ENCODE results near the gene MAPK13. TPM values are rescaled to one million over a fixed set of nuclear protein-coding genes. Genes with fewer than 3 reads are reported as not detected.

Gene MAPK13
- polyA plus RNA-seq, 6 donors from 2014 or later: 23.5 to 76.5 (median 53.0) TPM

- Mint-ChIP-seq H3K27me3 (no peaks in the 10 kb centered on the region), H3K4me1 (peaks cover 42 to 60% (median 56%) of the 10 kb centered on the region in 3 donors), H3K9me3 (no peaks in the 10 kb centered on the region), H3K27ac (peak overlapping the region in 5 of 6 donors; percentile 47 to 74 (median 67)), H3K4me3 (peak overlapping the region in 3 of 8 donors; percentile 13 to 33 (median 15)), H3K36me3 (peaks cover 9 to 40% of the 10 kb centered on the region in 2 donors)
- DNase-seq (no peak), ATAC-seq (ENCODE audit: low read depth in 2 of 2) (no peak)
Observed at GRCh38 chr6:36135053-36135731, 4.9 kb downstream of the MAPK13 start.

GRCh38 chr6:36136034-36136433, 5.7 kb downstream of the MAPK13 start:
- Mint-ChIP-seq H3K4me1 (peaks cover 42 to 60% (median 53%) of the 10 kb centered on the region in 3 donors), H3K36me3 (peaks cover 9 to 40% of the 10 kb centered on the region in 2 donors), H3K27ac (peak overlapping the region in 4 of 6 donors; percentile 63 to 88 (median 78)), H3K27me3 (no peaks in the 10 kb centered on the region), H3K9me3 (no peaks in the 10 kb centered on the region), H3K4me3 (peak overlapping the region in 5 of 8 donors; percentile 16 to 70 (median 33))
- DNase-seq: no peak
- ATAC-seq (ENCODE audit: low read depth in 2 of 2): peak; percentile 32 to 36

DNA sequence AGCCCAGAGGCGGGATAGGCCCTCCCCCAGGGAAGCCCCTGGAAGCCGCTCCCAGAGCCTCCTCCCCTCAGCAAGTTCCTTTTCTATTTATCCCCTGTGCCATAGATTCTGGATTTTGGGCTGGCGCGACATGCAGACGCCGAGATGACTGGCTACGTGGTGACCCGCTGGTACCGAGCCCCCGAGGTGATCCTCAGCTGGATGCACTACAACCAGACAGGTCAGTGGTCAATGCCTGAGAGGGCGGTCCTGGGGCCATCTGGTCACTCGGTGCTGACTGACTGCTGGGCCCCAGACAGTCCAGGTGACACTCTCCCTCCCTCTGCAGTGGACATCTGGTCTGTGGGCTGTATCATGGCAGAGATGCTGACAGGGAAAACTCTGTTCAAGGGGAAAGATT, 6.2 kb downstream of the MAPK13 start:
- Mint-ChIP-seq H3K27ac (peak overlapping the region in 2 of 6 donors; percentile 60 to 68), H3K36me3 (peaks cover 9 to 40% of the 10 kb centered on the region in 2 donors), H3K9me3 (no peaks in the 10 kb centered on the region), H3K27me3 (no peaks in the 10 kb centered on the region), H3K4me1 (peaks cover 40 to 59% (median 50%) of the 10 kb centered on the region in 3 donors), H3K4me3 (peak overlapping the region in 2 of 8 donors; percentile 22 to 40)
- ATAC-seq (ENCODE audit: low read depth in 2 of 2): no peak
- no peak for DNase-seq

DNA sequence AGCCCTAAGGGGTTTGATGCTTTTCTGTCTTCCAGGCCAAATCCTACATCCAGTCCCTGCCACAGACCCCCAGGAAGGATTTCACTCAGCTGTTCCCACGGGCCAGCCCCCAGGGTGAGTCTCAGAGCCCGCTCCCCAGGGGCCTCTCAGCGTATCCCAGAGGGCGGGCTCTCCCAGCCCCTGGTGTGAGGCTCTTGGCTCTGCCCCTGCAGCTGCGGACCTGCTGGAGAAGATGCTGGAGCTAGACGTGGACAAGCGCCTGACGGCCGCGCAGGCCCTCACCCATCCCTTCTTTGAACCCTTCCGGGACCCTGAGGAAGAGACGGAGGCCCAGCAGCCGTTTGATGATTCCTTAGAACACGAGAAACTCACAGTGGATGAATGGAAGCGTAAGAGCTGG, 8.4 kb downstream of the MAPK13 start:
- Mint-ChIP-seq H3K27ac (no peak overlapping the region), H3K4me3 (no peak overlapping the region), H3K27me3 (no peaks in the 10 kb centered on the region), H3K36me3 (peaks cover 10 to 38% of the 10 kb centered on the region in 2 donors), H3K4me1 (peaks cover 23 to 45% (median 29%) of the 10 kb centered on the region in 3 donors), H3K9me3 (no peaks in the 10 kb centered on the region)
- no peak for ATAC-seq (ENCODE audit: low read depth in 2 of 2)
- no peak for DNase-seq

DNA sequence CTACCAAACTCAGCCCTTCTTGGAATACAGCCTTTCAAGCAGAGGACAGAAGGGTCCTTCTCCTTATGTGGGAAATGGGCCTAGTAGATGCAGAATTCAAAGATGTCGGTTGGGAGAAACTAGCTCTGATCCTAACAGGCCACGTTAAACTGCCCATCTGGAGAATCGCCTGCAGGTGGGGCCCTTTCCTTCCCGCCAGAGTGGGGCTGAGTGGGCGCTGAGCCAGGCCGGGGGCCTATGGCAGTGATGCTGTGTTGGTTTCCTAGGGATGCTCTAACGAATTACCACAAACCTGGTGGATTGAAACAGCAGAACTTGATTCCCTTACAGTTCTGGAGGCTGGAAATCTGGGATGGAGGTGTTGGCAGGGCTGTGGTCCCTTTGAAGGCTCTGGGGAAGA, 9.1 kb downstream of the MAPK13 start:
- no peak for ATAC-seq (ENCODE audit: low read depth in 2 of 2)
- H3K27ac Mint-ChIP-seq: peak overlapping the region in 1 of 6 donors; percentile 53
- peaks cover 10 to 34% of the 10 kb centered on the region in 2 donors for H3K36me3 Mint-ChIP-seq
- H3K27me3 Mint-ChIP-seq: no peaks in the 10 kb centered on the region
- no peak overlapping the region for H3K4me3 Mint-ChIP-seq
- H3K9me3 Mint-ChIP-seq: no peaks in the 10 kb centered on the region
- DNase-seq: no peak
- H3K4me1 Mint-ChIP-seq: peaks cover 20 to 45% (median 26%) of the 10 kb centered on the region in 3 donors

DNA sequence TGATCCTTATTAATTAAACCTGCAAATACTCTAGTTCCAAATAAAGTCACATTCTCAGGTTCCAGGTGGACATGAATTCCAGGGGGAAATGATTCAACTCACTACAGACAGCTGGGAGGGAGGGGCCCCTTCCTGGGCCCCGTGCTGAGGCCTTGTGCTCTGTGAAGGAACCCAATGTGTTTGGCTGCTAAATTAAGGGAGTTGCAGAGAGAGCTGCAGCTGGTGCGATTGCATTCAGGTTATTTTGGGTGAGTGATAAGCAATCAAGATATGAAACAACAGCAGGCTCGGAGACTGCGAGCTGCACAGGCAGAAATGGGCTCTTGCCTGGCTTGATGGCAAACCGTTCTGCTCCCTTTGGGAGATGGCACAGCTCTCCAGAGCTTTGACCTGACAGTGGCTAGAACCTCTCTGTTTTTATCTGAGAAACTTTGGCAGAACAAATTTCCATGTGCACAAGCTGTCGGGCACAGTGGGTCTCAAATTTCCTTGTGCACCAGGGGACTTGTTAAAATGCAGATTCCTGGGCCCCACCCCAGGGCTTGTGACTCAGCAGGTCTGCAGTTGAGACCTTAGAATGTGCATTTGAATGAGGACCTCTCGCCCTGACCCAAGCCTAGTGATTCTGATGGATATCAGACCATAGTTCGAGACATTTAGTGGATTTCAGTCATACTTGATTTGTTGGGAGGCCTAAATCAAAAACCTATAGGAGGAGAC, 9.8 kb downstream of the MAPK13 start:
- Mint-ChIP-seq H3K27me3 (no peaks in the 10 kb centered on the region), H3K36me3 (peaks cover 10 to 30% of the 10 kb centered on the region in 2 donors), H3K4me1 (peaks cover 17 to 38% (median 24%) of the 10 kb centered on the region in 3 donors), H3K4me3 (no peak overlapping the region), H3K27ac (peak overlapping the region in 1 of 6 donors; percentile 24), H3K9me3 (no peaks in the 10 kb centered on the region)
- ATAC-seq (ENCODE audit: low read depth in 2 of 2) (no peak), DNase-seq (no peak)

DNA sequence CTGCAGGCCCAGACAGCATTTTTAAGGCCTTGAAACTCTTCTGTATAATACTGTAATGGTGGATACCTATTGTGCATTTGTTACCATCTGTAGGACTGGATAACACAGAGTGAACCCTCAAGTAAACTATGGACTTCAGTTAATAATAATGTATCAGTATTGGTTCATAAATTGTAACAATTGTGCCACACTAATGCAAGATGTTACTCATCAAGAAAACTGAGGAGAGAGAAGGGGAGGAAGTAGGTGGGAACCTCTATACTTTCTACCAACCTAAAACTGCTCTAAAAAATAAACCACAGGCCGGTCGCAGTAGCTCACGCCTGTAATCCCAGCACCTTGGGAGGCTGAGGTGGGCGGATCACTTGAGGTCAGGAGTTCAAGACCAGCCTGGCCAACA, 10.8 kb downstream of the MAPK13 start:
- no peak for ATAC-seq (ENCODE audit: low read depth in 2 of 2)
- Mint-ChIP-seq H3K36me3 (peaks cover 10 to 22% of the 10 kb centered on the region in 2 donors), H3K9me3 (no peaks in the 10 kb centered on the region), H3K27me3 (no peaks in the 10 kb centered on the region), H3K4me3 (no peak overlapping the region), H3K27ac (peak overlapping the region in 2 of 6 donors; percentile 37 to 54), H3K4me1 (peaks cover 8 to 28% (median 15%) of the 10 kb centered on the region in 3 donors)
- no peak for DNase-seq

GRCh38 chr6:36141961-36142360, 11.6 kb downstream of the MAPK13 start:
- H3K4me3 Mint-ChIP-seq: no peak overlapping the region
- DNase-seq (no peak), ATAC-seq (ENCODE audit: low read depth in 2 of 2) (no peak)
- no peaks in the 10 kb centered on the region for H3K27me3 Mint-ChIP-seq
- H3K36me3 Mint-ChIP-seq: peaks cover 10 to 22% of the 10 kb centered on the region in 2 donors
- no peaks in the 10 kb centered on the region for H3K9me3 Mint-ChIP-seq
- peaks cover 9 to 23% (median 14%) of the 10 kb centered on the region in 3 donors for H3K4me1 Mint-ChIP-seq
- H3K27ac Mint-ChIP-seq: peak overlapping the region in 5 of 6 donors; percentile 15 to 73 (median 67)

DNA sequence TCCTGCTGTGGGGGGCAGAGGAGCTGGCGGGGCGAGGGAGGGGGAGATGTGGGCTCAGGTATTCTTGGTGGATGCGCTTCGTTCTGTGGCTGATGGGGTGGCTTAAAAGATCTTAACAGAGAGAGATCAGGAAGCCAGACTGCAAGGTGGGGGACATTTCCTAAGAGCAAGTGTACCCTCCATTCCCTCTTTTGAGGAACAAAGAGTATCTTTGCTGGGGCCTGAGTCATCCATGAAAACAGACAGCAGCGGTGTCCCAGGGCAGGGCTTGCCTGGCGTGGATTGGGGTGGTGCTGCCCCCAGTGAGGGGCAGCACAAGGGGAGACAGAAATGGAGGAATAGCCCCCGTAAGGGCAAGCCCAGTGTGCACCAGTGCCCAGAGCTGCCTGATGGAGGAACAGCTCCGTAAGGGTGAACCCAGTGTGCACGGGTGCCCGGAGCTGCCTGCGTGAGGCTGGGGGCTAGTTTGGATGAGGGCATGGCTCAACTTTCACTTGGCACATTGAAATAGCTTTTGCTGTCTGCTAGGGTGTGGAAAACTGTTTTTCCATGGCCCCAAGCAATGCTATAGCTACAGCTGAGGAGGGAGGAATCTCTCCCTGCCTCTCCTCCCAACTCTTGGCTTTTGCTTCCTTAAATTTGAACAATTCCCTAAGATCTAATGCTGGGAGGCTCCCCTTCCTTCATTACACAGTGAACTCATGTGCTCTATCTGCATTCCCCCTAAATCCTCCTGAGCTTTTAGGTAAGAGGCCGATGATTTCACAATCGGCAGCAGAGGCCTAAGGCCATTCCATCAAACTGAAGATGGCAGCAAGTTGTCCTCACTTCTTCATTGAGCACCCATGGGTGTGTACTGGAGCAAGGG, 12.9 kb downstream of the MAPK13 start:
- Mint-ChIP-seq H3K27me3 (no peaks in the 10 kb centered on the region), H3K36me3 (peaks cover 18 to 27% of the 10 kb centered on the region in 2 donors), H3K27ac (peak overlapping the region in 3 of 6 donors; percentile 3 to 77 (median 48)), H3K4me1 (peaks cover 16 to 27% (median 17%) of the 10 kb centered on the region in 3 donors), H3K9me3 (peaks cover under 1 to 5% (median 4%) of the 10 kb centered on the region in 7 donors), H3K4me3 (no peak overlapping the region)
- ATAC-seq (ENCODE audit: low read depth in 2 of 2) (no peak), DNase-seq (no peak)

DNA sequence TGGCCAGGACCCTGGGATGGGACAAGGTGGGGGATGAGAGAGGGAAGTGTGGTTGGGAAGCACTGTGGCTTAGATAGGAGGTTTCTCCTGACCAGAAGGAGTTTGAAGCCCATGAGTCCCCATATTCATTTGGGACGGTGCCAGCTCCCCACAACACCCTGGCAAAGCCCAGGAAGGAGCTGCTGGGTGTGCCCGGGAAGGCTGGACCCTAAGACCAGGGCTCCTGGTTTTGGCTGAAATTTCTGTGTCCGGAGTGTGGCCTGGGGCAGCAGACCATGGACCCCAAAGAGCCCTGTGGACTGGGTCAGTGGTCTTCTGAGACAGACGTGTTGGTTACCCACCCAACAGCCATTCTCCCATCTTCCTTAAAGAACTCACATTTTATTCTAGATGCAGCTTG, 15.2 kb downstream of the MAPK13 start:
- no peak overlapping the region for H3K27ac Mint-ChIP-seq
- peaks cover 16 to 17% (median 17%) of the 10 kb centered on the region in 3 donors for H3K4me1 Mint-ChIP-seq
- H3K4me3 Mint-ChIP-seq: no peak overlapping the region
- DNase-seq (no peak), ATAC-seq (ENCODE audit: low read depth in 2 of 2) (no peak)
- no peaks in the 10 kb centered on the region for H3K27me3 Mint-ChIP-seq
- peaks cover 21 to 23% of the 10 kb centered on the region in 2 donors for H3K36me3 Mint-ChIP-seq
- peaks cover 3 to 16% (median 8%) of the 10 kb centered on the region in 7 donors for H3K9me3 Mint-ChIP-seq

DNA sequence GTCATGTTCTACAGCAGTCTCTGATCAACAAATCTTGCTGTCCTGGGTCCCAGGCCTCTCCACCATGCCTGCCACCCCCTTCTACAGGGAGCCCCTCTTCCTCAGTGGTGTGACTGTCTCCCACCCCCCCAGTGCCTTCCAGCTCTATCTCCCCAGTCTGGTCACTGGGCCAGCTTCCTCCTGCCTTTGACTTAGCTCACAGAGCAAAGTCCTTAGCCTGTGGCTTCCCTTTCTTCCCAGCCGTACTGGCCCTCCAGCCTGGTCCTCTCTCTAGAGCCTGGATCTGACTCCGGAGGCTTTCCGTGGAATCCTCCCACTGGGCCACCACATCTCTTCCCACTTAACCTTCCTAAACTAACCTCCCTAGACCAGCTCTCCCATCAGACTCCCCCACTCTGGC, 17.0 kb downstream of the MAPK13 start:
- peaks cover 5 to 16% (median 8%) of the 10 kb centered on the region in 7 donors for H3K9me3 Mint-ChIP-seq
- H3K36me3 Mint-ChIP-seq: peaks cover 18 to 19% of the 10 kb centered on the region in 2 donors
- H3K4me3 Mint-ChIP-seq: no peak overlapping the region
- H3K27ac Mint-ChIP-seq: peak overlapping the region in 3 of 6 donors; percentile 22 to 59 (median 45)
- no peak for ATAC-seq (ENCODE audit: low read depth in 2 of 2)
- H3K4me1 Mint-ChIP-seq: peaks cover 11 to 16% (median 14%) of the 10 kb centered on the region in 3 donors
- no peak for DNase-seq
- H3K27me3 Mint-ChIP-seq: no peaks in the 10 kb centered on the region

GRCh38 chr6:36149476-36149875, 19.2 kb downstream of the MAPK13 start:
- no peak overlapping the region for H3K4me3 Mint-ChIP-seq
- no peak overlapping the region for H3K27ac Mint-ChIP-seq
- H3K9me3 Mint-ChIP-seq: peaks cover 6 to 16% (median 14%) of the 10 kb centered on the region in 7 donors
- ATAC-seq (ENCODE audit: low read depth in 2 of 2): no peak
- H3K4me1 Mint-ChIP-seq: peaks cover 9 to 16% (median 13%) of the 10 kb centered on the region in 3 donors
- no peak for DNase-seq
- peaks cover 20 to 26% of the 10 kb centered on the region in 2 donors for H3K36me3 Mint-ChIP-seq
- no peaks in the 10 kb centered on the region for H3K27me3 Mint-ChIP-seq

DNA sequence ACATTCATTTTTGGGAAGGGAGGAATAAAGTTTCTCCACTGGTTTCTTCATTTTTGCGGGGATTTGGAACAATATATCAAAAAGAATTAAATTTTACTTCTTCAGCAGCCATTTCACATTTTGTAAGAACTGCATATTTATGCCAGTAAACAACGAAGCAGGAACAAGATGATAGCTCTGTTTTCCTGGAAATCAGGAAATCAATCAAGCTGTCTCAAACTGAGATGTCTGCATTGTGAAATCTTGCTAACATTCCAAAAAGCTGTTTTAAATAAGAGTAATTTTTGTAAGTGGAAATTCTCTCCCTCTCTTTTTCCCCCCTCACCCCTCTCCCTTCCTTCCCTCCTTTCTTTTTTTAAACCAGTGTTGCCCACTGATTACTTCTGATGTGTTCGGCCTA, 20.0 kb downstream of the MAPK13 start:
- DNase-seq: no peak

More for the DNA sequence above, 20.0 kb downstream of the MAPK13 start:
- no peak for ATAC-seq (ENCODE audit: low read depth in 2 of 2)
- H3K27me3 Mint-ChIP-seq: no peaks in the 10 kb centered on the region
- peak overlapping the region in 1 of 6 donors; percentile 5 for H3K27ac Mint-ChIP-seq
- no peak overlapping the region for H3K4me3 Mint-ChIP-seq
- H3K36me3 Mint-ChIP-seq: peaks cover 20 to 30% of the 10 kb centered on the region in 2 donors
- H3K9me3 Mint-ChIP-seq: peaks cover 6 to 20% (median 16%) of the 10 kb centered on the region in 7 donors
- H3K4me1 Mint-ChIP-seq: peaks cover 9 to 16% (median 13%) of the 10 kb centered on the region in 3 donors

Measured in naive B cell (primary cell).